NCI-H446 (cell line): ENCODE results near the gene ZNF37A.
"Not testable (repeated sequence)": the region's sequence is repeated elsewhere in the genome, so short reads cannot be mapped to it uniquely, and the experiment has no call there.

Experiments
- DNase-seq, 2 experiments: peaks; one replicate each; lab custom pipeline; 2025; lab: John Stamatoyannopoulos, UW

Gene ZNF37A

DNA sequence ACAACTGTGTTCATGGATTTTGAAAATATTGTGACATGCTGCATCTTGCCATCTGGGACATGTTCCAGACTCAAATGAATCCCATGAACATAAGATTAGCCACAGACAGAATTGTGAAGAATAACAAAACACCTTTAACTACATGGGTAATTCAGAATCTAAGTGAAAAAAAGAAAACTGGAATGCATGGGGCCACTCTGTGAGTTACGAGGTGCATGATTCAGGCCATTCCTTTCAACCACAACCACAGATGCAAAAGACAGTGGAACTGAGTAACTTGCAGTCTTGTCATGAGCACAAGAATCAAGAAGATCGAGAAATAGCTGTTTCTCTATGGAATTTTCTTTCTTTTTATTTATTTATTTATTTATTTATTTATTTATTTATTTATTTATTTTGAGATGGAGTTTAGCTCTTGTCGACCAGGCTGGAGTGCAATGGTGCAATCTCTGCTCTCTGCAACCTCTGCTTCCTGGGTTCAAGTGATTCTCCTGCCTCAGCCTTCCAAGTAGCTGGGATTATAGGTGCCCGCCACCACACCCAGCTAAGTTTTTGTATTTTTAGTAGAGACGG lies 56.8 kb downstream of the ZNF37A start:
- DNase-seq, result not testable (repeated sequence)

- DNase-seq, result peak in 1 of 2 experiments; percentile 12
Measured at GRCh38 chr10:38156416-38157269, 62.5 kb downstream of the ZNF37A start.

GRCh38 chr10:38157270-38157685 lies 63.1 kb downstream of the ZNF37A start:
- DNase-seq, result peak; percentile 3 to 37

- DNase-seq, result no peak
Measured at GRCh38 chr10:38159004-38159403, 64.9 kb downstream of the ZNF37A start.

DNA sequence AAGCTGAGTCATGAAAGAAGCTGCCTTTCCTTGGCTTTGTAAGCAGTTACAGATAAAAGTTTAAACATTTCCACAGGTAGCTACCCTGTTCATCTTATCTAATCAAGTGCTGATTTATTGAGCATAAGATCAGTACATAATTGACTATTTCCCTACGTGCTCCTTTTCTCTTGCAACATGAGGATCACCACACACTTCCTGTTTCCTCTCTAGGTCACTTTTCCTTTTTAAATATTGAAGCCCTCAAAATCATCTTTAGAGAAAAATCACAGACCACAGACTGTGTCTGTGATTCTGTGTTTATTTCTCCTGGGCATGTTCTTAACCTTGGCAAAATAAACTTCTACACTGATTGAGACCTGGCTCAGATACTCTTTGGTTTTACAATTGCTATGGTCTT lies 69.5 kb downstream of the ZNF37A start:
- DNase-seq, result no peak

- no peak for DNase-seq
Measured at GRCh38 chr10:38174336-38174735, 80.2 kb downstream of the ZNF37A start.

DNA sequence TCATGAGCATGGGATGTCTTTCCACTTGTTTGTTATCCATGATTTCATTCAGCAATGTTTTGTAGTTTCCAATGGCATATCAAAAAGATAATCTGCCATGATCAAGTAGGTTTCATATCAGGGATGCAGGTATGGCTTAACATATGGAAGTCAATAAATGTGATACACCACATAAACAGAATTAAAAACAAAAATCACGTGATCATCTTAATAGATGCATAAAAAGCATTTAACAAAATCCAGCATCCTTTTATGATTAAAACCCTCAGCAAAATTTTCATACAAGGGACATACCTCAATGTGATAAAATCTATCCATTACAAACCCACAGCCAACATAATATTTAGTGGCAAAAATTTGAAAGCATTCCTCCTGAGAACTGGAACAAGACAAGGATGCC lies 90.3 kb downstream of the ZNF37A start:
- no peak for DNase-seq
